GM19035 (cell line): Measurements from ENCODE around the gene IHH.
A peak's percentile ranks its signal among the peaks of the same experiment; 100 is the strongest.

ENCODE experiments used
- ATAC-seq: cut with Tn5 transposase; IDR thresholded peaks from one replicate; pipeline ENCODE4 v1.9.1; 2021; ENCODE audit not compliant: unreplicated experiment

Gene IHH

GRCh38 chr2:219076253-219076652, 15.5 kb upstream of the IHH start:
- no peak for ATAC-seq

DNA sequence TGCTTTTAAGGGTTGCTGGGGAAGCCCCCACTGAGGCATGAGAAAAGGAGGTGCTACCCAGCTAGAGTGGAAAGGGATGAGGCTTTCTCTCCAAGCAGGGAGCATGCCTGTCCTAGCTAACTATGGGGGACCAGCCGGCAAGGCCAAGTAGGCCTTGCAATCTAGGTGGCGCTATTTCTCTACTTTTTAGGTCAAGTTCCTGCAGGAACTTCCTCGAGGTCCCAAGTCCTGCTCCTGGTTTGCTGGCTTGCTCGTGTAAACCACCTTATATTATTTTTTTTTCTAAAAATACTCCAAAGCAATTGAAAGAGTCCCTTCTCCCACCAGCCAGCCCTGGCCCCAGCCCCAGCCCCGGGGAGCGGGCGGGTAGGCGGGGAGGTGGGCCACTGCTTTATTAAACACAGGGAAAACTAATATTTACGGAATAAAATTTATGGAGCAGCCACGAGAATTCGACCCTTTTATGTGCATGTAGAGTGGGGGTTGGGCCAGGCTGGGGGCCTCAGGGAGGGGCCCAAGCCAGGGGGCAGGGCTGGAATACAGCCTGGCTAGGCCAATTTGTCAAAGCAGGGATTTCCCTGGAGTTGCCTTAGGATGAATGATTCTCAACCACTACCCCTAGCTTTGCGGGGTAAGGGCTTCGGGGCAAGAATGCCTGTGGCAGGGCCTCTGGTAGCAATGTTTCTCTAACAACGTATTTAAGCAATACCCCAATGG, 12.8 kb upstream of the IHH start:
- no peak for ATAC-seq

GRCh38 chr2:219072741-219073250, 12.1 kb upstream of the IHH start:
- ATAC-seq: no peak

- no peak for ATAC-seq
These were observed 10.6 kb upstream of the IHH start for GRCh38 chr2:219071131-219071816.

DNA sequence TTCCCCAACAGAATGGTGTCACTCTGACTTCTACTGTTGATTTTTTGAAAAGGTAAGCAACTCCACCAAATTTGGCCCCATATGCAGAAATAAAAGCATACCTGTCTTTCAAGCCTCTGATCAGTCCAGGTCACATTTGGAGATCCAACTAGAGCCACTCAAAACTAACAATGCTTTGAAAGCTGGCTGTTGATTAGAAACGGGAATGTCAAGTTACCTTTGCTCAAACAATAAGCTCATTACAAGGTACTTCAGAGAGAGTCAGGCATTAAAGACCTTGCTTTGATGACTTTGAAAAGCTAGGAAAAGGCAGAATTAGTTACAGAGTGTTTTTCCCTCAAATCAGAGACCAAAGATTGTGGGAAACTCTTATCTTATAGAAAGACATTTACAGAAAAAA, 4.8 kb upstream of the IHH start:
- no peak for ATAC-seq

- ATAC-seq: no peak
These were observed 1.4 kb upstream of the IHH start for GRCh38 chr2:219062081-219062480.

- ATAC-seq: no peak
These were observed 717 bp downstream of the IHH start for GRCh38 chr2:219059725-219060682.

GRCh38 chr2:219059375-219059724, 1.4 kb downstream of the IHH start:
- no peak for ATAC-seq

GRCh38 chr2:219058541-219059374, 2.0 kb downstream of the IHH start:
- no peak for ATAC-seq

- ATAC-seq: peak; percentile 91
These were observed 2.8 kb downstream of the IHH start for GRCh38 chr2:219057709-219058540.

DNA sequence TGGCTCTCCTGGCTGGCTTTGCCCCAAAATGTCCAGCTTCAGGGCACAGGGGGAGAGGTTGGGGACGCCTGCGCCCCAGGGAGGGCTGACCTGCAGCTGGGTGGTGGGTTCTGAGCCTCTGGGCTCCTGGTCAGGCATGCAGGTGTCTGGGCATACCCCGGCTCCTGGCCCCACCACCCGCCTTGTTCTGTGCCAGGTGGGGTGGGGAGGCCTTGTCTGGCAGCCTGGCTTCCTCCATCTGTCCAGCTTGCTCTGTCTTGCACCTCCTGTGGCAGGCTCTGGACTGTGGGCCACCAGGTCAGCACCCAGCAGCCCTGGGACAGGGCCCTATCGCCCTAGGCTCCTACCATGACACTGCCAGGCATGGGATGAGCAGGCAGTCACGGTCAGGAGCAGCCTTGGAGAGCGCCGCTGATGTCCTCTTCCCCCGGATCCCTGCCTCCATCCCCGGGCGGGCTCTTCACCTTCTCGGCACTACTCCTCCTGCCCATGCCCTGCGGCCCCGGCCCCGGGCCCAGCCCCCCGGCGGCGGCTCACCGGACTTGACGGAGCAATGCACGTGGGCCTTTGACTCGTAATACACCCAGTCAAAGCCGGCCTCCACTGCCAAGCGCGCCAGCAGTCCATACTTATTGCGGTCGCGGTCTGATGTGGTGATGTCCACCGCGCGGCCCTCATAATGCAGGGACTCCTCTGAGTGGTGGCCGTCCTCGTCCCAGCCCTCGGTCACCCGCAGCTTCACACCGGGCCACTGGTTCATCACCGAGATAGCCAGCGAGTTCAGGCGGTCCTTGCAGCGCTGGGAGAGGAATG, 3.6 kb downstream of the IHH start:
- ATAC-seq: no peak

DNA sequence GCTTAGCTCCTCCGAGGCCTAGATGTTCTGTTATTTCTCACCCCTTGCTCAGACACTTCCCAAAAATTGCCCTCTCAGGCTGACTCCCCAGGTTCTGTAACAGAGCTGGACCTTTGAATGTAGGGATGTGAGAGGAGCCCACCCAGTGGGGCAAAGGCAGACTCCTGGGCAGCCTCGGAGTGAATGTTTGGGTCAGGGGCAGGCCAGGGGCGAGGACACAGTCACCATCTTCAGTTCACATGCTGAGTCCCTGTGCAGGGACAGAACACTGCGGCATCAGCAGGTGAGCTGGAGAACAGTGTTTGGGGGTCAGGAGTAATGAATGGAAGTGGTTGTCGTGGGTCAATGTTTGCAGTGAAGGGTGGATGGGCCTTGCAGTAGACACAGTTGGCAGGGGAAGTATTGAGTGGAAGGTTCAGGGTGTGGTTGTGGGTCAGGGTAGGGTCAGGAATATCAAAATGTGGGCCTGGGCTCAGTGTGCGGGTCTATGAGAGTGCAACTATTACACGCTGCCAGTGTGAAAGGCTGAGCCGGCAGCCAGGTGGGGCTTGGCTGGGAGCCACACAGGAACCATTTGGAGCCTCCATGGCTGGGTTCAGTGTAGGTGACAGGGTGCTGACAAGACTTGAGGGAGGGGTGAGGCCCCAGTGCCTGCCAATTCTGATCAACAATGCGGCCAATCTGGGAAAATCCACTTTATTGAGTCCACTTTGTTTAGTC, 4.4 kb downstream of the IHH start:
- no peak for ATAC-seq

DNA sequence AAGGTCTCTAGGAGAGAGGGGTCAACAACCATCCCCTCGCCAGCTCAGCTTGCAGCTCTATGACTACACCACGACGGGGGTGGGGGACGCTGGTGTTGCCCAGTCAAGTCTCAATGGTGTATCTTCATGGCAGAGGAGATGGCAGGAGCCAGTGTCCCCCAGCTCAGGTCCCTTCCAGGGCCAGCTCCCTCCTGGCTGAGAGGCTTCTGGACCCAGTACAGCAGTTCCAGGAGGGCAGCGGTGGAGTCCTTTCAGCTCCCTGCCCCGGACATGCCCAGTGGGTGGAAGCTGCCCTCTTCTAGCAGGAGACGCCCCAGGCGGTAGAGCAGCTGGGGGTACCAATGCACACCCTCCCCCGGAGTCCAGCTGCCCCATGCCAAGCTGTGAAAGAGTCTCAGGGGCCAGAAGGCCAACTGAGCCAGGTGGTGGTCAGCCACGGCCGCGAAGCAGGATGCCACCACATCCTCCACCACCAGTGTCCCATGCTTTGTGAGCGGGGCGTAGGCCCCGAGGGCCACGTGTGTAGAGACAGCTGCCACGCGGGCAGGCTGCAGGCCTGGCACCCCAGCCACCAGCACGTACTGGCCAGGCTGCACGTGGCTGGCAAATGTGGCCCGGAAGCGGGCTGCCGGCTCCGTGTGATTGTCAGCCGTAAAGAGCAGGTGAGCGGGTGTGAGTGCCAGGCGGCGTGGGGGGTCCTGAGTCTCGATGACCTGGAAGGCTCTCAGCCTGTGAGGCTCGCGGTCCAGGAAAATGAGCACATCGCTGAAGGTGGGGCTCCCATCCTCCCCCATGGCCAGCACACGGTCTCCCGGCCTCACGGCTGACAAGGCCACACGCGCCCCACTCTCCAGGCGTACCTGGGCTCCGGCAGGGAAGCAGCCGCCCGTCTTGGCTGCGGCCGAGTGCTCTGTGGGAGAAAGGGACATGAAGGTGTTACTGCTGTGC, 5.5 kb downstream of the IHH start:
- ATAC-seq: no peak

DNA sequence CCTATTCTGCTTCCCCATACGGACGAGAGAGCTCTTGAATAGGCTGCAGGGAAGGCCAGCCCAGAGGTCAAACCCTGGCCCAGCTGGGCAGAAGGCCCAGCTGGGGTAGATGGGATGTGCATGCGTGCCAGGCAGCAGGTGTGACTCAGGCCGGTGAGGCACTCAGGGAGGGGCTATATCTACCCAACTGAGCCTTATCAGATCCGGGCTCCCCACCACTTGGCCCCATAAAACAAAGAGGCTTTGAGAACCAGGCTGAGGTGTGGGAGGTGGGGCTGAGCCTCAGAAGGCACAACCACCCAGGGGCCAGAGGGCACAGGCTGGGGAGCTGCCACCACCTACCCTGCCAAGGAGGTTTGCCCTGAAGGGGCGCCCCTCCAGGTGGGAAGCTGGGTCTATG, 11.4 kb downstream of the IHH start:
- no peak for ATAC-seq

GRCh38 chr2:219045937-219046550, 14.7 kb downstream of the IHH start:
- ATAC-seq: no peak

GRCh38 chr2:219042750-219043149, 18.0 kb downstream of the IHH start:
- ATAC-seq: no peak

DNA sequence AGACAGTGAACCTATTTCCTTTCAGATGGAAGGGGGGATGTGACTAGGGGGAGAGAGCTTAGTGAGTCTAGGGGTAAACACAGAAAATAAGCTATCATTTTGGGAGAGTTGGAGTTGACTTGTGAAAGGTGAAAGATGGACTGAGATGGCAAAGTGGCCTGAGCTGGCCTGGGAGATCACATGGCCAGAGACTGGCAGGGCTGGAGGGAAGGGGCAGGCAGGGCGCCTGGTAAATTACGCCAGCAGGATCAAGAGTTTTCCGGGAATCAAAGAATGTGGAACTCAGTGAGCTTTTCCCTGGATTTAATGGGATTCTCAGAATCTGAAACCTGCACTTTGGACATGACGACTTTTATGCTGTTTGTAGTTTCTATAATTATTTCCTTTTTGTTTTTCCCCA, 18.6 kb downstream of the IHH start:
- ATAC-seq: no peak
